ENCODE measurements around the gene SMIM38.

Gene SMIM38

DNA sequence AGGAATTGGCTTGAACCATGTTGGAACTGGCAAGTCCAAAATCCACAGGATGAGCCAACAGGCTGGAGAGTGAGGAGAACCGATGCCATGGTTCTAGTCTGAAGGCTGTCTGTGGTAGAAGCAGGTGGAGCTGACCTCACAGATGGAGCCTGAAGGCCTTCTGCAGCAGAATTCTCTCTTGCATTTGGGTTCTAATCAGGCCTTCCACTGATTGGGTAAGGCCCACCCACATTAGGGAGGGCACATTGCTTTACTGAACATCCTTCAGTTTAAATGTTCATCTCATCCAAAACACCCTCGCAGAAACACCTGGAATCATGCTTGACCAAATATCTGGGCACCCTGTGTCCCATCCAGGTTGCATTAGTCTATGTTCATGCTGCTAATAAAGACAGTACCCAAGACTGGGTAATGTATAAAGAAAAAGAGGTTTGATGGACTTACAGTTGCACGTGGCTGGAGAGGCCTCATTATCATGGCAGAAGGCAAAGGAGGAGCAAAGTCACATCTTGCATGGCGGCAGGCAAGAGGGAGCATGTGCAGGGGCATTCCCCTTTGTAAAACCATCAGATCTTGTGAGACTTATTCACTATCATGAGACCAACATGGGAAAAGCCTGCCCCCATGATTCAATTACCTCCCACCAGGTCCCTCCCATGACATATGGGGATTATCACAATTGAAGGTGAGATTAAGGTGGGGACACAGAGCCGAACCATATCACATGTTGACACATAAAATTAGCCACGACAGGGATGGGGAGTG lies 15.9 kb downstream of the SMIM38 start:
- TF ChIP-seq FOXP2 (optimal IDR thresholded peaks at IDR 0.05; ENCODE audit: borderline replicate concordance, extremely low read depth, extremely low read length, insufficient read depth) = no peak
- no peak for TF ChIP-seq POLR2AphosphoS5 (IDR thresholded peaks at IDR 0.05; ENCODE audit: low read depth, low read length)
- no peak for TF ChIP-seq SIN3A (IDR thresholded peaks at IDR 0.05; ENCODE audit: borderline replicate concordance, insufficient read depth, low read length)
- no peak for TF ChIP-seq TAF1 (IDR thresholded peaks at IDR 0.05; ENCODE audit: borderline replicate concordance, insufficient read depth, low read length)
- TF ChIP-seq, protein P1, sequence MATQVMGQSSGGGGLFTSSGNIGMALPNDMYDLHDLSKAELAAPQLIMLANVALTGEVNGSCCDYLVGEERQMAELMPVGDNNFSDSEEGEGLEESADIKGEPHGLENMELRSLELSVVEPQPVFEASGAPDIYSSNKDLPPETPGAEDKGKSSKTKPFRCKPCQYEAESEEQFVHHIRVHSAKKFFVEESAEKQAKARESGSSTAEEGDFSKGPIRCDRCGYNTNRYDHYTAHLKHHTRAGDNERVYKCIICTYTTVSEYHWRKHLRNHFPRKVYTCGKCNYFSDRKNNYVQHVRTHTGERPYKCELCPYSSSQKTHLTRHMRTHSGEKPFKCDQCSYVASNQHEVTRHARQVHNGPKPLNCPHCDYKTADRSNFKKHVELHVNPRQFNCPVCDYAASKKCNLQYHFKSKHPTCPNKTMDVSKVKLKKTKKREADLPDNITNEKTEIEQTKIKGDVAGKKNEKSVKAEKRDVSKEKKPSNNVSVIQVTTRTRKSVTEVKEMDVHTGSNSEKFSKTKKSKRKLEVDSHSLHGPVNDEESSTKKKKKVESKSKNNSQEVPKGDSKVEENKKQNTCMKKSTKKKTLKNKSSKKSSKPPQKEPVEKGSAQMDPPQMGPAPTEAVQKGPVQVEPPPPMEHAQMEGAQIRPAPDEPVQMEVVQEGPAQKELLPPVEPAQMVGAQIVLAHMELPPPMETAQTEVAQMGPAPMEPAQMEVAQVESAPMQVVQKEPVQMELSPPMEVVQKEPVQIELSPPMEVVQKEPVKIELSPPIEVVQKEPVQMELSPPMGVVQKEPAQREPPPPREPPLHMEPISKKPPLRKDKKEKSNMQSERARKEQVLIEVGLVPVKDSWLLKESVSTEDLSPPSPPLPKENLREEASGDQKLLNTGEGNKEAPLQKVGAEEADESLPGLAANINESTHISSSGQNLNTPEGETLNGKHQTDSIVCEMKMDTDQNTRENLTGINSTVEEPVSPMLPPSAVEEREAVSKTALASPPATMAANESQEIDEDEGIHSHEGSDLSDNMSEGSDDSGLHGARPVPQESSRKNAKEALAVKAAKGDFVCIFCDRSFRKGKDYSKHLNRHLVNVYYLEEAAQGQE (IDR thresholded peaks at IDR 0.05; ENCODE audit: insufficient read depth in 1 of 2, low read depth in 2 of 2, low read length in 2 of 2) = no peak

GRCh38 chr11:69172674-69173073 lies 16.9 kb downstream of the SMIM38 start:
- TF ChIP-seq POLR2AphosphoS5 (IDR thresholded peaks at IDR 0.05; ENCODE audit: low read depth, low read length) = no peak
- TF ChIP-seq SIN3A (IDR thresholded peaks at IDR 0.05; ENCODE audit: borderline replicate concordance, insufficient read depth, low read length) = no peak
- TF ChIP-seq, protein P1 (IDR thresholded peaks at IDR 0.05; ENCODE audit: insufficient read depth in 1 of 2, low read depth in 2 of 2, low read length in 2 of 2) = no peak
- no peak for TF ChIP-seq FOXP2 (optimal IDR thresholded peaks at IDR 0.05; ENCODE audit: borderline replicate concordance, extremely low read depth, extremely low read length, insufficient read depth)

GRCh38 chr11:69173331-69173730 lies 17.6 kb downstream of the SMIM38 start:
- no peak for TF ChIP-seq SIN3A (IDR thresholded peaks at IDR 0.05; ENCODE audit: borderline replicate concordance, insufficient read depth, low read length)
- no peak for TF ChIP-seq FOXP2 (optimal IDR thresholded peaks at IDR 0.05; ENCODE audit: borderline replicate concordance, extremely low read depth, extremely low read length, insufficient read depth)
- TF ChIP-seq, protein P1 (IDR thresholded peaks at IDR 0.05; ENCODE audit: insufficient read depth in 1 of 2, low read depth in 2 of 2, low read length in 2 of 2) = no peak
- TF ChIP-seq POLR2AphosphoS5 (IDR thresholded peaks at IDR 0.05; ENCODE audit: low read depth, low read length) = no peak
- TF ChIP-seq TAF1 (IDR thresholded peaks at IDR 0.05; ENCODE audit: borderline replicate concordance, insufficient read depth, low read length) = no peak

- TF ChIP-seq, protein P1 (IDR thresholded peaks at IDR 0.05; ENCODE audit: insufficient read depth in 1 of 2, low read depth in 2 of 2, low read length in 2 of 2) = no peak
- no peak for TF ChIP-seq POLR2AphosphoS5 (IDR thresholded peaks at IDR 0.05; ENCODE audit: low read depth, low read length)
- TF ChIP-seq FOXP2 (optimal IDR thresholded peaks at IDR 0.05; ENCODE audit: borderline replicate concordance, extremely low read depth, extremely low read length, insufficient read depth) = no peak
These were observed 18.3 kb downstream of the SMIM38 start for GRCh38 chr11:69173925-69174581.

Measured in PFSK-1 (cell line).